Measurements from ENCODE around the gene ENGASE. TPM values are rescaled to one million over a fixed set of nuclear protein-coding genes. Genes with fewer than 3 reads are reported as not detected.

The ENGASE gene
- total and polyA plus RNA-seq, 7 experiments from 2014 or later, result 3.8 to 214 (median 82.7) TPM

DNA sequence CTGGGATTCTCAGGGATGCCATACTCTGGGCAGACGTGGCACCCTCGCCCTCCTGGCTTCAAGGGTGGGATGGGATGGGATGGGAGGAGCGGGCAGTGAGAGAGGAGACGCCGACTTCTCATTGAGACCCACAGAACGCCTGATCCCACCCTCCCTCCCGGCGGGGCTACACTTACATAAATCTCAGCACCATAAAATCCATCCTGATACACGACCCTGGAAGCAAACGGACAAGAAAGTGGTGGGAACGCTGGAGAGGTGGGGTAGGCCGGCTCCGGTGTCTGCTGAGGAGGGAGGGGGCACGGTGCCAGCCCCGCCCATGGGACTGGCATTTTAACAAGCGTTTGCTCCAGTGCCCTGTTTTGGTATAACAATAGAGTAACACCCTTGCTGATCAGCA lies 21.9 kb downstream of the ENGASE start:
- no peaks in the 10 kb centered on the region for H3K36me3 Mint-ChIP-seq
- intact Hi-C loops (cut with micrococcal nuclease), result no loop called here
- Histone ChIP-seq H3K4me3 (ENCODE audit: low read length) (no peak overlapping the region), H3K27me3 (ENCODE audit: control insufficient read depth in 2 of 2, insufficient read depth in 2 of 2, low read length in 2 of 2) (peaks cover 0 to 6% of the 10 kb centered on the region in 2 donors), H3K36me3 (ENCODE audit: control insufficient read depth in 2 of 3, insufficient read depth in 3 of 3, low read length in 3 of 3) (no peaks in the 10 kb centered on the region), H3K9me3 (ENCODE audit: control insufficient read depth in 2 of 3, low read length in 3 of 3) (no peaks in the 10 kb centered on the region), H3K4me1 (ENCODE audit: control insufficient read depth in 2 of 2, insufficient read depth in 2 of 2, low read length in 2 of 2) (peaks cover 0 to 9% of the 10 kb centered on the region in 2 donors), H3K27ac (ENCODE audit: low read depth, low read length) (no peak overlapping the region)
- H3K27ac Mint-ChIP-seq, result no peak overlapping the region
- ChIA-PET POLR2A (no interaction called here), CTCF (interaction anchor here (0.6 kb wide), 1 partner anchor 317 kb away, joined by 5 read pairs; no protein-coding TSS in a partner anchor)
- peaks cover 25 to 40% (median 29%) of the 10 kb centered on the region in 5 donors for H3K27me3 Mint-ChIP-seq
- DNase-seq (no peak), ATAC-seq (no peak)
- peaks cover 4 to 8% (median 6%) of the 10 kb centered on the region in 7 donors for H3K4me1 Mint-ChIP-seq
- H3K4me3 Mint-ChIP-seq, result no peak overlapping the region
- H3K9me3 Mint-ChIP-seq, result no peaks in the 10 kb centered on the region

DNA sequence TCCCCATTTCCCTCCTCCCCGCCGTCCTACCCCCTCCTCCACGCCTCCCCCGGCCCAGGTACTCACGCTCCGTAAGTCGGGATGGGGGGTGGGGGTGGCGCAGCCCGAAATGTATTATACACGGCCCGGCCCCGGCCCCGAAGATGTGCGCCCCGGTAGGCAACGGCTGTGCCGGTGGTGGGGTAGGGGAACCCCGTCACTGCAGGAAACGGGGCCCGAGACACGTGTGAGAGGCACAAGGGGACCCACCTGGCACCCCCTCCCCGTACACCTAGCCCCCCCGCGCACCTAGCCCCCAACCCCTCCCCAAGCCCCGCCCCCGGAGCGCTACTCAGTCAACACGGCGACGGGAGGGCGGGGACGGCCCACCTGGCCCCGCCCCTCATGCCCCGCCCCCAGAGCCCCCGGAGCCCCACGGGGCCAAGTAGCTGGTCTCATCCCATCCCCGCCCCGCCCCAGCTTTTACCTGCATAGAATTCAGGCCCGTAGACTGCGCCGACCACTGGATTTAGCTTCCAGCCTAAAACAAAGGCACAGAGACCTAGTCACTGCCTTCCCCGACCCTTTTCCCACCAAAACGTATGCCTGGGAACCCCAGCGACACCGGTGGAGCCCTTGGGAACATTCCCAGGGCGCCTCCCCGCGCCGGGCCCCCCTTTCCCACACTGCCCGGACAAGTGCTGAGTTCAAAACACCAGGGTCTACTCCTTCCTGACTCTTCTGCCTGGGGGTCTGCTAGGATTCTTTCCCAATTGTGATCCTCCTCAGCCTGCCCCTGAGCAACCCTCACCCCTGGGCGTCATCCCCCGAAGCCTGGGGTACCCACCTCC lies 22.8 kb downstream of the ENGASE start:
- Histone ChIP-seq H3K4me3 (ENCODE audit: low read length) (no peak overlapping the region), H3K4me1 (ENCODE audit: control insufficient read depth in 2 of 2, insufficient read depth in 2 of 2, low read length in 2 of 2) (peaks cover 0 to 9% of the 10 kb centered on the region in 2 donors), H3K9me3 (ENCODE audit: control insufficient read depth in 2 of 3, low read length in 3 of 3) (no peaks in the 10 kb centered on the region), H3K27ac (ENCODE audit: low read depth, low read length) (no peak overlapping the region), H3K27me3 (ENCODE audit: control insufficient read depth in 2 of 2, insufficient read depth in 2 of 2, low read length in 2 of 2) (peaks cover 0 to 6% of the 10 kb centered on the region in 2 donors), H3K36me3 (ENCODE audit: control insufficient read depth in 2 of 3, insufficient read depth in 3 of 3, low read length in 3 of 3) (no peaks in the 10 kb centered on the region)
- CTCF ChIA-PET, result no interaction called here
- peak; percentile 17 for ATAC-seq
- Mint-ChIP-seq H3K9me3 (no peaks in the 10 kb centered on the region), H3K4me3 (peak overlapping the region in 4 of 10 donors; percentile 45 to 59 (median 54)), H3K36me3 (no peaks in the 10 kb centered on the region), H3K27me3 (peaks cover 25 to 45% (median 26%) of the 10 kb centered on the region in 5 donors), H3K4me1 (peaks cover under 1 to 8% (median 6%) of the 10 kb centered on the region in 7 donors), H3K27ac (no peak overlapping the region)
- DNase-seq, result no peak
- intact Hi-C loops (cut with micrococcal nuclease), result no loop called here
- POLR2A ChIA-PET, result no interaction called here

DNA sequence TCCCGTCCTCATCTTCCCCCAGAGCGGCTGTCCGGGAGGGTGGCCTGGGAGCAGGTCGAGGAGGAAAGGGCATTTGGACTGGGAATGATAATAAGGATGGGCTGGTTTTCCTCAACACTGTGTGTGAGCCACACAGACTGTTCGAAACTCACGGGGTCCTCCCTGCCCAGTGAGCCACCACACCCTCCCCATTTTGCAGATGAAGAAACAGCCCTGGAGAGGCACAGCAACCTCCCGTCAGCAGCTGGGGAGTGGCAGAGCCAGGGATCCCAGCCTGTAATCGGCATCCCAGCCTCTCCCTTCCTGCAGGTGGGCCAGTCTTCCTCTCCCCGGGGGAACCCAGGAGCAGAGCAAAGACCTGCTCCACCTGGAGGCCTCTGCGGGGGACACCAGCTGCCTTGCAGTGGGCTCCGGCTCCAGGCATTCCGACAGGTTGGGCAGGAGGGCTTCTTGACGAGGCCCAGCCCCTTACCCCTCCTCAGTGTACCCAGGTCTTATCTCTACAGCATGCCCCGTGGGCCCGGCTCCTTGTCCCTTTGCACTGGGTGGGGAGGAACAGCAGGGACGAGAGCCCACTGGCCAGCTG lies 23.8 kb downstream of the ENGASE start:
- no peaks in the 10 kb centered on the region for H3K9me3 Mint-ChIP-seq
- CTCF ChIA-PET, result no interaction called here
- no peak overlapping the region for H3K4me3 ChIP-seq (ENCODE audit: low read length)

DNA sequence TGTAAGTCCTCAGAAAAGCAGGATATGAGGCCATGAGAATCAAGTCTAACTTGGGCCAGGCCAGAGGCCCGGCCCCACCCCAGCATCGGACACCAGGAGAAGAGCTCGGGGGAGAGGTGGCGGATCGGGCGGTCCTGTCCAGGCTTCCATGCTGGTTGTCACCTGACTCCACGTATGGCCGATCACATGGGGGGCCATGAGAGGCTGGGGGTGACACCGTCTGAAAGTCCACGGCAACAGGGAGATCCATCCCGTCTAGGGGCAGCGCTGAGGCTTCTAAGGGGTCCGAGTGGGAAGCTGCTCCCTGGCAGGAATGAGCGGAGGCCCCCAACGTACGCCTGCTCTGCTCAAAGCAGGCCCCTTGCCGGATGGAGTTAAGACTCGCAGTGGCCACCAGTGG lies 25.8 kb downstream of the ENGASE start:
- DNase-seq, result no peak
- ChIA-PET POLR2A (no interaction called here), CTCF (no interaction called here)
- Histone ChIP-seq H3K27ac (ENCODE audit: low read depth, low read length) (no peak overlapping the region), H3K4me3 (ENCODE audit: low read length) (no peak overlapping the region), H3K9me3 (ENCODE audit: control insufficient read depth in 2 of 3, low read length in 3 of 3) (no peaks in the 10 kb centered on the region), H3K27me3 (ENCODE audit: control insufficient read depth in 2 of 2, insufficient read depth in 2 of 2, low read length in 2 of 2) (peaks cover 0 to 6% of the 10 kb centered on the region in 2 donors), H3K4me1 (ENCODE audit: control insufficient read depth in 2 of 2, insufficient read depth in 2 of 2, low read length in 2 of 2) (no peaks in the 10 kb centered on the region), H3K36me3 (ENCODE audit: control insufficient read depth in 2 of 3, insufficient read depth in 3 of 3, low read length in 3 of 3) (no peaks in the 10 kb centered on the region)
- Mint-ChIP-seq H3K36me3 (no peaks in the 10 kb centered on the region), H3K4me3 (no peak overlapping the region), H3K9me3 (no peaks in the 10 kb centered on the region), H3K27ac (no peak overlapping the region), H3K4me1 (peaks cover 0 to 6% (median 0%) of the 10 kb centered on the region in 7 donors), H3K27me3 (peaks cover 19 to 46% (median 30%) of the 10 kb centered on the region in 5 donors)
- intact Hi-C loops (cut with micrococcal nuclease), result no loop called here
- ATAC-seq, result no peak

More for the DNA sequence above, 23.8 kb downstream of the ENGASE start:
- H3K27me3 Mint-ChIP-seq, result peaks cover 24 to 53% (median 30%) of the 10 kb centered on the region in 5 donors
- DNase-seq (no peak), ATAC-seq (no peak)
- H3K9me3 ChIP-seq (ENCODE audit: control insufficient read depth in 2 of 3, low read length in 3 of 3), result no peaks in the 10 kb centered on the region
- H3K27ac Mint-ChIP-seq, result peak overlapping the region in 1 of 9 donors; percentile 34
- H3K27me3 ChIP-seq (ENCODE audit: control insufficient read depth in 2 of 2, insufficient read depth in 2 of 2, low read length in 2 of 2), result peaks cover 0 to 6% of the 10 kb centered on the region in 2 donors
- H3K27ac ChIP-seq (ENCODE audit: low read depth, low read length), result no peak overlapping the region
- POLR2A ChIA-PET, result no interaction called here
- intact Hi-C loops (cut with micrococcal nuclease), result no loop called here
- H3K36me3 ChIP-seq (ENCODE audit: control insufficient read depth in 2 of 3, insufficient read depth in 3 of 3, low read length in 3 of 3), result no peaks in the 10 kb centered on the region
- H3K4me1 ChIP-seq (ENCODE audit: control insufficient read depth in 2 of 2, insufficient read depth in 2 of 2, low read length in 2 of 2), result peaks cover 0 to 2% of the 10 kb centered on the region in 2 donors
- peak overlapping the region in 3 of 10 donors; percentile 2 to 59 (median 48) for H3K4me3 Mint-ChIP-seq
- peaks cover 0 to 6% (median 3%) of the 10 kb centered on the region in 7 donors for H3K4me1 Mint-ChIP-seq
- H3K36me3 Mint-ChIP-seq, result no peaks in the 10 kb centered on the region

DNA sequence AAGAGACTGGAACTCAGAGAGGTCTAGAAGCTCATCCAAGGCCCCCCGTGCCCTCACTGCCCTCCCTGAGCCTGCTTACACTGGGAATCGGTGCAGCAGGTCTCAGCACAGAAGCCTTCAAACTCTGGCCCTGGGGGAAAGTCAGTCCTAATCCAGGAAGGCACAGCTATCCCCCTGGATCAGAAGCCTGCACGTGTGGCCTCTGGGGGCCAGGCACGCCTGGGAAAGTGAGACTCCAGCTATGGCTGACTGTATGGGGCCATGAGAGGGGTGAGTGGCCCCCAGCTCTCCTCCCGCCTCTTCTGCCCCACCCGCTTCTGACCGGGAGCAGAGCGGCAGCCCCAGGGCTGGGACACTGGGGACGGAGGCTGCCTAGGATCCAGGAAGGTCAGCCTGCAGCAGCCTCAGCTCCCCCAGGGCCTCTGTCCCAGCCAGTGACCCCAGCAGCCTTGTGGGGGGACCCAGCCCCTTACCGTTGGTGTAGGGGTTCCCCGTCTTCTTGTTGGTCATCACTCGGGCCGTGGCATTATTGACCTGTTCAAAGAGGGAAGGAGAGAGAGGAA lies 26.6 kb downstream of the ENGASE start:
- Mint-ChIP-seq H3K27ac (no peak overlapping the region), H3K4me1 (peaks cover 0 to 6% (median 0%) of the 10 kb centered on the region in 7 donors), H3K4me3 (no peak overlapping the region), H3K36me3 (no peaks in the 10 kb centered on the region), H3K9me3 (no peaks in the 10 kb centered on the region), H3K27me3 (peaks cover 13 to 40% (median 25%) of the 10 kb centered on the region in 5 donors)
- intact Hi-C loops (cut with micrococcal nuclease), result no loop called here
- H3K4me1 ChIP-seq (ENCODE audit: control insufficient read depth in 2 of 2, insufficient read depth in 2 of 2, low read length in 2 of 2), result no peaks in the 10 kb centered on the region
- ChIA-PET CTCF (no interaction called here), POLR2A (no interaction called here)
- DNase-seq, result no peak
- ATAC-seq, result no peak
- H3K9me3 ChIP-seq (ENCODE audit: control insufficient read depth in 2 of 3, low read length in 3 of 3), result no peaks in the 10 kb centered on the region
- peaks cover 0 to 6% of the 10 kb centered on the region in 2 donors for H3K27me3 ChIP-seq (ENCODE audit: control insufficient read depth in 2 of 2, insufficient read depth in 2 of 2, low read length in 2 of 2)
- H3K27ac ChIP-seq (ENCODE audit: low read depth, low read length), result no peak overlapping the region
- no peak overlapping the region for H3K4me3 ChIP-seq (ENCODE audit: low read length)
- H3K36me3 ChIP-seq (ENCODE audit: control insufficient read depth in 2 of 3, insufficient read depth in 3 of 3, low read length in 3 of 3), result no peaks in the 10 kb centered on the region

DNA sequence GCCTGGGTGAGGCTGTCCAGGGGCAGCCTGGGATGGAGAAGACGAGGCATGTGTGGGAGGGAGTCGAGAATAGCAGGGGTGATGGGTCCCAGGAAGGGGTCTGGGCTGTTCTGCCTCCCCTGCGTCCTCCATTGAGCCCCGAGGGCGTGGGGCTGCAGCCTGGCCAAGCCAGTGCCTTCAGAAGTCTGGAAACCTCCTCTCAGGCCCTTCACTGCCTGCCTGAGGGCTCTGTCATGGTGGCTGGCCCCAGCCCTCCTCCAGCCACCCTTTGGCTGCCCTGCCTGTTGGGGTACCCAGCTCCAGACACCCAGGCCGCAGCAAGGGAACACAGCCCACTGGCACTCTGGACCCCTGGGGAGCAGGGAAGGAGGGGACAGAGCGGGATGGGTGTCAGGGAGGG lies 27.6 kb downstream of the ENGASE start:
- Histone ChIP-seq H3K27me3 (ENCODE audit: control insufficient read depth in 2 of 2, insufficient read depth in 2 of 2, low read length in 2 of 2) (peaks cover 0 to 6% of the 10 kb centered on the region in 2 donors), H3K27ac (ENCODE audit: low read depth, low read length) (no peak overlapping the region), H3K4me1 (ENCODE audit: control insufficient read depth in 2 of 2, insufficient read depth in 2 of 2, low read length in 2 of 2) (no peaks in the 10 kb centered on the region), H3K36me3 (ENCODE audit: control insufficient read depth in 2 of 3, insufficient read depth in 3 of 3, low read length in 3 of 3) (no peaks in the 10 kb centered on the region), H3K4me3 (ENCODE audit: low read length) (no peak overlapping the region), H3K9me3 (ENCODE audit: control insufficient read depth in 2 of 3, low read length in 3 of 3) (no peaks in the 10 kb centered on the region)
- POLR2A ChIA-PET, result no interaction called here
- no peak for ATAC-seq
- Mint-ChIP-seq H3K36me3 (no peaks in the 10 kb centered on the region), H3K4me3 (no peak overlapping the region), H3K9me3 (no peaks in the 10 kb centered on the region), H3K4me1 (peaks cover 0 to 6% (median 0%) of the 10 kb centered on the region in 7 donors), H3K27ac (no peak overlapping the region), H3K27me3 (peaks cover 13 to 40% (median 21%) of the 10 kb centered on the region in 5 donors)
- DNase-seq, result no peak
- CTCF ChIA-PET, result no interaction called here
- intact Hi-C loops (cut with micrococcal nuclease), result no loop called here

Measured in naive thymus-derived CD4-positive, alpha-beta T cell (primary cell).